AG04450 (cell line): ENCODE data around the gene ASIC3. TPM values are rescaled to one million over a fixed set of nuclear protein-coding genes. Genes with fewer than 3 reads are reported as not detected.

Experiments
- CTCF ChIA-PET: fragments of 300-600, 350-600 bp; formaldehyde crosslinking; extraction: SDS; loops from one replicate; lab custom pipeline; 2022; ENCODE audit warnings: antibody characterized with exemption, inconsistent platforms; lab: Charles Lee
- POLR2A ChIA-PET: fragments of 350-600 bp; formaldehyde crosslinking; extraction: SDS; loops from one replicate; lab custom pipeline; 2021; ENCODE audit warnings: antibody characterized with exemption, inconsistent platforms; lab: Yijun Ruan, JAX
- DNase-seq: peaks from one replicate; pipeline ENCODE4 v3.0.0-alpha.2; 2011; ENCODE audit warnings: low read depth, low spot score
- H3K27ac ChIP-seq: one replicate; pipeline ENCODE4 v1.5.1; 2012; ENCODE audit warnings: low read depth, low read length, control low read depth
- H3K27me3 ChIP-seq: one replicate; pipeline ENCODE4 v1.6.0; 2012; ENCODE audit warnings: low read length; ENCODE audit not compliant: control insufficient read depth, insufficient read depth
- H3K4me3 ChIP-seq: 2 replicates; pipeline ENCODE4 v1.5.1; 2011; ENCODE audit warnings: mild to moderate bottlenecking, low read depth, low read length, control low read depth
- H3K9me3 ChIP-seq: 2 replicates; pipeline ENCODE4 v1.5.1; 2012; ENCODE audit warnings: low read length; ENCODE audit not compliant: control insufficient read depth, insufficient read depth
- CTCF ChIP-seq: IDR thresholded peaks from 2 replicates; pipeline ENCODE4 v1.5.1; 2011; ENCODE audit warnings: low read depth, low read length, control low read depth, inconsistent platforms
- polyA plus RNA-seq: library from polyadenylated mRNA; depleted of rRNA; stranded (reverse); fragments of >200 nt; gene quantifications from 2 replicates; pipeline ENCODE4 v1.2.3, GENCODE V29; 2011; rRNA removed

Gene ASIC3
- polyA plus RNA-seq, 1 experiment = 0.07 TPM

- H3K27me3 ChIP-seq = no peaks in the 10 kb centered on the region
- no peak for TF ChIP-seq CTCF
- CTCF ChIA-PET = interaction anchor here (1.5 kb wide), 1 partner anchor 10 kb away, joined by 5 read pairs; no protein-coding TSS in a partner anchor
- DNase-seq = no peak
- POLR2A ChIA-PET = no interaction called here
- no peak overlapping the region for H3K4me3 ChIP-seq
- no peaks in the 10 kb centered on the region for H3K9me3 ChIP-seq
- no peak overlapping the region for H3K27ac ChIP-seq
Observed at GRCh38 chr7:151100921-151101320, 52.6 kb downstream of the ASIC3 start.

- DNase-seq = no peak
- CTCF ChIA-PET = interaction anchor here (0.6 to 2.3 kb wide), 6 partner anchors 9 to 42 kb away, joined by 3 to 13 read pairs (median 5); no protein-coding TSS in a partner anchor
Observed at GRCh38 chr7:151101621-151102396, 53.5 kb downstream of the ASIC3 start.

More at GRCh38 chr7:151101621-151102396, 53.5 kb downstream of the ASIC3 start:
- no peak overlapping the region for H3K4me3 ChIP-seq
- no peaks in the 10 kb centered on the region for H3K9me3 ChIP-seq
- no peak overlapping the region for H3K27ac ChIP-seq
- POLR2A ChIA-PET = no interaction called here
- no peaks in the 10 kb centered on the region for H3K27me3 ChIP-seq
- TF ChIP-seq CTCF = no peak

Other genes starting within 250 kb of the ASIC3 start
- 2.4 and 3.1 TPM in 2 replicates for gene TMEM176B, start 248.2 kb upstream of the ASIC3 start, polyA plus RNA-seq
- gene TMEM176A, start 247.8 kb upstream of the ASIC3 start, polyA plus RNA-seq = 1.5 and 1.8 TPM in 2 replicates
- gene AOC1, start 196.0 kb upstream of the ASIC3 start, polyA plus RNA-seq = not detected in 2 replicates
- gene KCNH2, start 70.2 kb upstream of the ASIC3 start, polyA plus RNA-seq = 1.3 and 2.0 TPM in 2 replicates
- 0.60 and 1.5 TPM in 2 replicates for gene NOS3, start 57.5 kb upstream of the ASIC3 start, polyA plus RNA-seq
- 0.02 and 0.06 TPM in 2 replicates for gene ATG9B, start 24.0 kb upstream of the ASIC3 start, polyA plus RNA-seq
- 10.7 and 13.7 TPM in 2 replicates for gene ABCB8, start 20.1 kb upstream of the ASIC3 start, polyA plus RNA-seq
- gene CDK5, start 9.4 kb downstream of the ASIC3 start, polyA plus RNA-seq = 23.8 and 27.2 TPM in 2 replicates
- 40.5 and 41.0 TPM in 2 replicates for gene SLC4A2, start 11.1 kb downstream of the ASIC3 start, polyA plus RNA-seq
- 44.1 and 59.9 TPM in 2 replicates for gene FASTK, start 32.3 kb downstream of the ASIC3 start, polyA plus RNA-seq
- 9.7 and 11.3 TPM in 2 replicates for gene TMUB1, start 35.0 kb downstream of the ASIC3 start, polyA plus RNA-seq
- gene AGAP3, start 37.9 kb downstream of the ASIC3 start, polyA plus RNA-seq = 41.6 and 44.6 TPM in 2 replicates
- not detected in 2 replicates for gene GBX1, start 119.2 kb downstream of the ASIC3 start, polyA plus RNA-seq
- not detected in 2 replicates for gene ASB10, start 138.7 kb downstream of the ASIC3 start, polyA plus RNA-seq
- not detected in 2 replicates for gene H2BK1, start 162.0 kb downstream of the ASIC3 start, polyA plus RNA-seq
- gene ABCF2, start 178.7 kb downstream of the ASIC3 start, polyA plus RNA-seq = 31.0 and 39.0 TPM in 2 replicates
- 32.9 and 42.2 TPM in 2 replicates for gene CHPF2, start 184.0 kb downstream of the ASIC3 start, polyA plus RNA-seq
- 39.2 and 47.7 TPM in 2 replicates for gene SMARCD3, start 200.2 kb downstream of the ASIC3 start, polyA plus RNA-seq